DMS53 (cell line): ENCODE data around the gene PFKFB1.
"Not testable (repeated sequence)": the region's sequence is repeated elsewhere in the genome, so short reads cannot be mapped to it uniquely, and the experiment has no call there.

Experiments
- DNase-seq: peaks from one replicate; lab custom pipeline; 2025; lab: John Stamatoyannopoulos, UW

The PFKFB1 gene

DNA sequence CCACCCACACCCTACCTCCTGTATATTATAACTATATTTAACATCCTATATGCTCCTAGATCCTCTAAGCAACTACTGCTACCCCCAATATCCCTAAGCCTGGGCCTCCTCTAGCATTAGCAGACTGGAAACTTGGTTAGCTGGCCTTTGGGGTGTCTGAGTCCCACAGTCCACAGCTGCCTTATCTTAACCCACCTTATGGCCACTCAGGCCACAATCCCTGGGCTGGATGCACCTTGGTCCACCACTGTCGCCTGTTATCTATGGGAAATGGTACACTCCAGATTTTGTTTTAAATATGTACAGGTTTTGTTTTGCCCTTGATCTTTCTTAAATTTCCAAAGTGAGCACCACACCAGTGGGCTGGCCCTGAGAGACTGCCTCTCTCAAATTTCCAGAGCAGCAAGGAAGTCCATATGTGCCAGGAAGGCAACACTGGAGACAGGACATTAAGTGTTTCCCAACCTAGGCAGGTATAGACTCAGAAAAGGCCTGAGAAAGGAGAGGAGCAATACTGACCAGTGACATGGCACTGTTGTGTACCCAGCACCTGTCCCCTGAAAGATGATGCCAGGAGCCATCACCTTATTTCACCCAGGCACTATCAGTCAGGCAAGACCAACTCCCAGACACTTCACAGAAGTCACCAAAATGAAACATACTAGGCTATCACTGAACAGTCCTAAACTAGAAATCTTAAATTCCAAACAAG, 921 bp downstream of the PFKFB1 start:
- DNase-seq, result no peak

DNA sequence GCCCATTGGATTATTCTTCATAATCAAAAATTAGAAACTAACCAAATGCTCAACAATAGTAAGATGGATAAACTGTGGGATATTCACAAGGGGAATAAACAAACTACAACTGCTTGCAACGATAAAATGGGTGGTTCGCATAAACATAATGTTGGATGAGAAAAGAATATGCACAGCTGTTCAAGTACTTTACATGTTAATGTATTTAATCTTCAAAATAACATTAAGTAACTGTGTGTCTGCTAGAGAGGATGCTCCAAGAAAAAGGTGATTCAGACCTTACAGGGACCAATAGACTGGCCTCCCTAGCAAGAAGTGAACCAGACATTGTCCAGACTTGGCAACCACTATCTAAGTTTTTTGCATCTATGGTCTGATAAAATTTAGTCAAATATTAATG, 2.3 kb downstream of the PFKFB1 start:
- DNase-seq, result no peak

DNA sequence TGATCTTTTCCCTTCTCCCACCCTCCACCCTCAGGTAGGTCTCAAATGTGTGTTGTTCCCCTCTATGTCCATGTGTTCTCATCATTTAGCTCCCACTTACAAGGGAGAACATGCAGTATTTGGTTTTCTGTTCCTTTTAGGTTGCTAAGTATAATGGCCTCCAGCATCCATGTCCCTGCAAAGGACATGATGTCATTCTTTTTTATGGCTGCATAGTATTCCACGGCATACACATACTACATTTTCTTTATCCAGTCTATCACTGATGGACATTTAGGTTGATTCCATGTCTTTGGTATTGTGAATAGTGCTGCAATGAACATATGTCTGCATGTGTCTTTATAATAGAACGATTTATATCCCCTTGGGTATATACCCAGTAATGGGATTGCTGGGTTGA, 10.7 kb downstream of the PFKFB1 start:
- DNase-seq, result not testable (repeated sequence)

DNA sequence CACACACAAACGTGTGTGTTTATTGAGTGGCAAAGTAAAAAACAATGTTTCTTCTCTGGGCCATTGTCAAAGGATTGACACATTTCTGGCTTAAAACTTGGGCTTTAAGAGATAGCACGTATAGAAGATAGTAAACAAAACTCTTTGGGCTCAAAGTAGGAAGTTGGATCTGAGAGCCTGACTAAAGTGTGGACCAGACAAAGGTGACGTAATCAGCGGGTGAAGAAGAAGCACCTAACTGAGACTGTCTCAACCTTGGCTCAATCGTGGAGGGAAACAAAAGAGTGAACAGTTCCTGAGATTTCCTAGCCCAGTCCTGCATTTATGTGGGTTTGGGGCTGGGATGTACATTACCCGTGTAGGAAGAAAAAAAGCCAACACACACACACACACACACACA, 13.7 kb downstream of the PFKFB1 start:
- no peak for DNase-seq

DNA sequence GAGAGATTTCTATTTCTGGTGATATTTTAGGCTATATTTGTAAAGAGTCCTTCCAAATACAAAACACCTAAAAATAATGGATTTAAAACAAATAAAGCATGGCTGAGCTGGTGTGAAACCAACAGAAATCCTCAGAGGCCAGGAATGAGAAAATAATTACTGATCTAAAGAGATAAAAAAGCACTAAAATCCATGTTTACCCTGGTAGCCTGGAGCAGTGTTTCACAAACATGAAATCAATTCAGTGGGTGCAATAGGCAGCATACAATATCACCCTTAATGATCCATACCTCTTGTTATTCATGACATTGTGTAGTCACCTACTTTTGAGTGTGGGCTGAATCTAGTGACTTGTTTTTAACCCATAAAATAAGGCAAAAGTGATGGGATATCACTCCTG, 14.6 kb downstream of the PFKFB1 start:
- DNase-seq, result no peak

DNA sequence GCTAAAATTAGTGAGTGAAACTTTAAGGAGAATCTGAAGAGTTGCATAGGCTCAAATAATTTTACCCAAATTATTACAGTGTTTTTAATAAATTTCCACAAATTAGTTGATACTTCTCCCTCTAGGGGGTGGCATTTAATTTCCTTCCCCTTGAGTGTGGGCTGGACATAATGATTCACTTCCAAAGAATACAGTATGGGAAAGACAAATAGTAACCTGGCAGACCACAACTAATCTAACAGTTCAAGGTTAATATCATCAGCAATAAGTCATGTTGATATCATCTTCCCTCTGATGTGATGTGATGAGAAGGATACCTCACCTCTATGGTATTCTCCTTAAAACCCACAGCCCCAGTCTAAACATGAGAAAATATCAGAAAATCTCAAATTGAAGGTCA, 15.5 kb downstream of the PFKFB1 start:
- DNase-seq, result no peak

DNA sequence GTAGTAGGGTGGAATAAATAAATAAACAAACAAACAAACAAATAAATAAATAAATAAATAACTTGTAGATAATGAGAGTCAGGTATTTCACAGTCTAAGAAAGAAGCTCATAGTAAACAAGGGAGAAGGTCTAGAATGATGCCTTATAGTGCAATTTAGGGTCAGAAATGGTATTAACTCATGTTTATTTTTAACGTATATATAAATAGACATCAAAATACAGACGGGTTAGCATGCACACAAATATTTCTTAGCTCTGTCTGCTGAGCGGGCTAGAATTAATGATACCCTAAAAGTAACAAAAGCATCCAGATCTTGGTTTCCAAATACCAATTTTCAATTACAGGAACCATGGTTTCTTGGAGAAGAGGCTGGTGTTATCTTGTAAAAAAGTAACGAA, 16.6 kb downstream of the PFKFB1 start:
- DNase-seq, result no peak

DNA sequence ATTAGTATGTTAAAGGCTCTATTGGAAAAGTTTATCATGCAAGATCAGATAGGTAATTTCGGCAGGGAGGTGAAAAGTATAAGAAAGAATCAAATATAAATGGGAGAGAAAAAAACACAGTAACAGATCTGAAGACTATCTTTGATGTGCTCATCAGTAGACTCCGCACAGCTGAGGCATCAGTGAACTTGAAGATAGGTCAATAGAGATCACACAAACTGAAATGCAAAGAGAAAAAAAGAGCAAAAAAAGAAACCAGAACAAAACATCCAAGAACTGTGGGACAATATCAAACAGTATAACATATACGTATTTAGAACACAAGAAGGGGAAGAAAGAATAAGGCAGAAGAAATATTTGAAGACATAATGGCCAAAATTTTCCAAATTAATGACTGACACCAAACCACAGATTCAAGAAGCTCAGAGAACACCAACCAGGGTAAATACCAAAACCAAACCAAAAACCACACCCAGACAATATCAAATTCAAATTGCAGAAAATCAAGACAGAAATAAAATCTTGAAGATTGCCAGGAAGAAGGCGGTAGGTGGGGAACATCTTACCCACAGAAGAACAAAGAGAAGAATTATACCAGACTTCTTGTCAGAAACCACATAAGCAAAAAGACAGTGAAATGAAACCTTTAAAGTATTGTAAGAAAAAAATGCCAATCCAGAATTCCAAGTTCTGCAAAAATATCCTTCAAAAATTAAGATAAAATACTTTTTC, 29.1 kb downstream of the PFKFB1 start:
- DNase-seq, result no peak

DNA sequence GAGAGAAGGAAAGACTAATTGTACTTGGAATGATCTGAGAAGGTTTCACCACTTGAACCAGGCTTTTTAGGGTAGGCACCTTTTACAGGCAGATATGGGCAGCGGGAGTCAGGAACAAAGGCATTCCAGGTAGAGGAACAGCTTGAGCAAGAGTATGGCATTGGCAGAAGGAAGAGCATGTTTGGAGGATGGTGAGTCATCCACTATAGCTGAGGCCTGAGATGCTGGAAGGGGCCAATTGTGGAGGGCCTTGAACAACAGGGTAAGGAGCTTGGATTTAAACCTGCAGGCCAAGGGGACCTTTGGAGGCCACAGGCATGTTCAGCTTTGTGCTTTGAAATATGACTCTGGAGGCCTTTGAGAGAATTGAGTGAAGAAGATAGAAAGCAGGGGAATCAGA, 32.2 kb downstream of the PFKFB1 start:
- peak; percentile 4 for DNase-seq

DNA sequence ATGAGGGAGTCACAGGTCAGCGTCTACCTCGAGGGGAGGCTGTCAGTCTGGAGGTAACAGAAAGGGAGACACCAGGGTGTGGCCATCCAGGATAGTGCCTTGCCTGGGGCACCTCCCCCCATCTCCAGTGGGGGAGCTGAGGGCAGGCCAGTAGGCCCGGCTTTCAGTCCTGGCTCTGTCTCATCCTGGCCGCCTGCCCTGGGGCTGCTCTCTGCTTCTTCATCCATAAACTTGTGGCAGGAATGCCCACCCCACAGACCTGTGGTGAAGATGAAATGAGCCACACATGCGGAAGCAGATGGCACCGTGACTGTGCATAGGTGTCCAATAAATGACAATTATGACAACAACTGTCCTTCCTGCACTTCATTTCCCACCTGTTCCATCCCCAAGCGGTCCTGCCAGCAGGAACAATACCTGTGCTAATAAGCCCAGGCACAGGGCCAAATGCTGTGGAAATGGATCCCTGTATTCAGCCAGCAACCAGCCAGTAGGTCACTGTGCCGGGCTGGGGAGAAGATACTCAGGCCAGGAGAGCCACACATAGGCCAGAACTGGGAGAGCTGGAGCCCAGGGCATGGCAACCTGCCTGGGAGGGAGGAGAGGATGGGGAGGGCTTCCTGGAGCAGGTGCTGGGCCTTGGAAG, 43.1 kb downstream of the PFKFB1 start:
- peak; percentile 2 for DNase-seq

DNA sequence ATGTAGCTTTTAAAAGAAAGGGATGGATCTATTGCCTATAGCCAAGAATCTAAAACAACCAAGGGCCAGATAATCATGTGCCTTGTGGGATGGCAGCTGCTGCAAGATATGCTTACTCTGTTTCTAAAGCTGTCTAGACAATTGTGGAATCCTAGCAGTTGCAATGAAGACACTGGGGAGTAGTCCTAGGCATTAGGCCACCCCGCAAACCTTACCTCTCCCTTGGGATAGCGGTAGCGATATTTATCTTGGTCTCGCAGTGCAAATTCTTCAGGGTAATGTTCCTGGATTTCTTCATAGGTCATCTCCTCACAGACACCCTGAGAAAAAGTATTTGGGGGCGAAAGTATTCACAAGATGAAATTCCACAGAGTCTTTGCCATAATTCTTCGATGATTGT, 48.8 kb downstream of the PFKFB1 start:
- DNase-seq, result no peak

DNA sequence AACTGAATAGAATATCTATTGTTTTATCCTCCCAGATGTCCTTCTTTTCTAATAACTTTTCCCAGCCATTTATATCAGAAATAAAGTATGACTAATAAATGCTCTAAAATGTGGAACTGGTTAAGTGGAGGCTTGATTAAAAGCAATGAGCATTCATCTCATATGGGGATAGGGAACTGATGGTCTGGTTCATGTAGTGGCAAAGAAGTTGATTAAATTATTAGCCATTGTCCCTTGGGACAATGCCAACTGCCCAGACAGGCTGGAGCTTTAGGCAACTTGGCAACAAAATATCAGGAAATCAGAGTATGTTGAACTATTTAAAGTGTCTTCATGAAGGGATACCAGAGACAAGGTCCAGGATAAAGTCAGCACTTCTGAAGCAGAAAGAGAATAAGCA, 49.2 kb downstream of the PFKFB1 start:
- no peak for DNase-seq

DNA sequence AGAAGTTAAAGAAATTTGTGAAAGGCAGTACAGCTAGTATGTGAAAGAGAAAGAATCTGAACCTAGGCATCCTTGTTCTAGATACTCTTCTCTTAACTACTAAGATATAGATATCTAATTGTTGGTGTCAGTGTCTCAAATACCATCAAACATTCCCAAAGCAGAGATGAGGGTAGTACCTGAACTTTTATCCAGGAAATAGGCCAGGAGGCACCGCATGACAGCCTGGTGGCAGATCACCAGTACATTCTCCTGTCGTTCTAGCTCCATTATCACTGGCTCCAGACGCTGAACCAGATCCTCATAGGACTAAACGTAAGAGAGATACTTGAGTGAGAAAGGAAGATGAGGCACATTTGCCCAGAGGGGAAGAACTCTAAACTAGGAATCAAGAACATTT, 56.6 kb downstream of the PFKFB1 start:
- DNase-seq, result no peak

DNA sequence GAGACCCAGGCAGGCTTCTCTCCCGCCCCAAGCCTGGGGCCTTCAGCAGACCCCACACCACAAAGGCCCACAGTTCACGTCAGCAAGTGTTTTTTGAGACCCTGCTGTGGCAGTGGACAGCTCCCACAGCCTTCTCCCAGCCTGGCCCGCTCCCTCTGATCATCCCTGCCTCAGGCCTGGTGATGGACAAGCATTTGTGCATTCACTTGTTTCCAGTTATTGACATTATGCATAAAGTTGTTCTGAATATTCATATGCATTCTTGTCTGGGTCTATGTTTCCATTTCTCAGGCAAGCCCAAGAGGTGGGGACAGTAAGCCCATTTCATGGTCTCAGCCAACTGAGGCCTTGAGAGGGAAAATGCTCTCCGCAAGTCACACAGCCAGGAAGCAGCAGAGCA, 58.7 kb downstream of the PFKFB1 start:
- no peak for DNase-seq

DNA sequence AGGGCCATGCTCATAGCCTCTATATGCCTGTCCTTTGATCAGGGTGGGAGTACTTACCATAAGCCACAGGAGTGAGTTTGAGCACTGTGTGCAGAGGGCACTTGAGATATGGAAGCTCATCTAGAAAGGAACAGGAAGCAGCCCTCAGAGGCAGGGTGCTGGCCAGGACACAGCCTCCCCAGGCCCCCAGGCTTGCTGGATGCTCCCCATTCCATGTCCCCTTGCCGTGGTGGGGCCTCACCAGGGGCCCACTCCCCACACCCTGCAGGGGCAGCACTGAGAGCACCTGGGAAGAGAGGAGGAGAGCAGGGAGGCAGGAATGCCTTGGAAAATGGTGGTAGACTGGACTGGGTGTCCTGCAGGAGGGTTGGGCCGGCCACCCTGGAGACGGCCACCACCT, 59.1 kb downstream of the PFKFB1 start:
- DNase-seq, result no peak

DNA sequence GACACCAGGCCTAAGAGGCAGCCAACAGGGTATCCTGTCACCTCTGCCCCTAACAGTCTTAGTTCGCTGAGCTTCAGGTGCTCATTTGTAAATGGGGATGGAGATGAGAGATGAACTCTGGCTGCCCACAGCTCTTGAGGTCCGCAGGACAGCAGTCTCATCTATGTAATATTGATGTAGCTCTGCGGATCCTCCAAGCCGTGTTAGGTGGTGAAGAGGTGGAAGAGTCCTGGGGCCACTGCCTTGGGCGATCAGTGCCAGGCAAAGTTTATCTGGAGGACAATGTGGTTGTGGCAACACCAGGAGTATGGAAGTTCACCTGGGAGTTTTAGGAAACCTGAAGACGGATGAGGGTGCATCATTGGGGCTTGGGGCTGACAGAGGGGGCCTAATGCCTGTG, 59.9 kb downstream of the PFKFB1 start:
- DNase-seq, result no peak

DNA sequence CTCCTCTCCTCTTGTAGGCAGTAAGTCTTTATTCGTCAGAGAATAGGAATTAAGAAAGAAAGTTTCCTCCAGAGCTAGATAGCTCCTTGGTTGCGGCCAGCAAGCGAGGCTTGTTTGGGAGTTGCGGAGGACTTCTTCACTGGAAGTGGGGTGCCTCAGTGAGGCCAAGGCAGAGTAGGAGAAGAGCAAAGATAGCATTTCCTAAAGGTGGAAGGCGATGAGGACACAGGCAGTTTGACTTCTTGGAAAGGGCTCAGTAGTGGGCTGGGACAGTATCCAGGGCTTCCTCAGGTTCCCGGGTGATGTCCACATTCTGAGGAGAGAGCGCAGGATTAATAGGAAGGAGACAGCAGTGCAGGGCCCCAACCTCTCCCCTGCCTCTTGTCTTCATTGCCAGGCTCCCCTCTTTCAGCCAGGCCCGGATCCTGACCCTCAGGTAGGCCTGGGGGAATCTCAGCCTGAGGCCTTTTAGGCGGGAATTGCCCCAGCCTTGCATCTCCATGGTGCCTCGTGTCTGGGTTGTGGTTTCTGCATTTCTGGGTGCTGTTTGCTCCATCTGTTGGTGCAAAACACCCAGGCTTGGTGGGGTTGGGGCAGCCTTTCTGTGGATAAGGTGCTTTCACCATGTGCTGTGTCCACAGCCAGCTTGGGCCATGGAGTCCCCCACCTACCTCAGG, 60.7 kb downstream of the PFKFB1 start:
- DNase-seq, result no peak

DNA sequence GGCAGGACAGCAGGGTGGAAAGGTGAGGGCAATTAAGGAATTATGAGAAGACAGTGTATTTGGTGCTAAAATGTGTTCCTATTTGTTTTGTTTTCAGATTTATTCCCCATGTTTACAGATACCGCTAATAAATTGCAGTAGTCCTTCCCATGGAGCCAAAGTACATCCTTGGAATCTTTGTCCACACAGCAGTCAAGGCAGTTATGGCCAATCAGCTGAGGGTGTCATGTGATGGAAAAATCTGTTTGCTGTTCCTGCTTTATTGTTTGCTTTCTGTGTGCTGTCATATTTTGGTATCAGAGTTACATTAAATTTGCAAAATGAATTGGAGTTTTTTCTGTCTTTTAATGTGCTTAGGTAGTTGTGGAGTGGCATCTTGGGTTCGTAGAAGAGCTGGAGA, 62.9 kb downstream of the PFKFB1 start:
- no peak for DNase-seq

DNA sequence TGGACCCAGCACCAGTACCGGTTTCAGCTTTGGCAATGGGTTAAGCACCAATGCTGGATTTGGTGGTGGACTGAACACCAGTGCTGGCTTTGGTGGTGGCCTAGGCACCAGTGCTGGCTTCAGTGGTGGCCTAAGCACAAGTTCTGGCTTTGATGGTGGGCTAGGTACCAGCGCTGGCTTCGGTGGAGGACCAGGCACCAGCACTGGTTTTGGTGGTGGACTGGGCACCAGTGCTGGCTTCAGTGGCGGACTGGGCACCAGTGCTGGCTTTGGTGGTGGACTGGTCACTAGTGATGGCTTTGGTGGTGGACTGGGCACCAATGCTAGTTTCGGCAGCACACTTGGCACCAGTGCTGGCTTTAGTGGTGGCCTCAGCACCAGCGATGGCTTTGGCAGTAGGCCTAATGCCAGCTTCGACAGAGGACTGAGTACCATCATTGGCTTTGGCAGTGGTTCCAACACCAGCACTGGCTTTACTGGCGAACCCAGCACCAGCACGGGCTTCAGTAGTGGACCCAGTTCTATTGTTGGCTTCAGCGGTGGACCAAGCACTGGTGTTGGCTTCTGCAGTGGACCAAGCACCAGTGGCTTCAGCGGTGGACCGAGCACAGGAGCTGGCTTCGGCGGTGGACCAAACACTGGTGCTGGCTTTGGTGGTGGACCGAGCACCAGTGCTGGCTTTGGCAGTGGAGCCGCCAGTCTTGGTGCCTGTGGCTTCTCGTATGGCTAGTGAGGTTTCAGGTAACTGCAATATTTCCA, 63.5 kb downstream of the PFKFB1 start:
- no peak for DNase-seq

DNA sequence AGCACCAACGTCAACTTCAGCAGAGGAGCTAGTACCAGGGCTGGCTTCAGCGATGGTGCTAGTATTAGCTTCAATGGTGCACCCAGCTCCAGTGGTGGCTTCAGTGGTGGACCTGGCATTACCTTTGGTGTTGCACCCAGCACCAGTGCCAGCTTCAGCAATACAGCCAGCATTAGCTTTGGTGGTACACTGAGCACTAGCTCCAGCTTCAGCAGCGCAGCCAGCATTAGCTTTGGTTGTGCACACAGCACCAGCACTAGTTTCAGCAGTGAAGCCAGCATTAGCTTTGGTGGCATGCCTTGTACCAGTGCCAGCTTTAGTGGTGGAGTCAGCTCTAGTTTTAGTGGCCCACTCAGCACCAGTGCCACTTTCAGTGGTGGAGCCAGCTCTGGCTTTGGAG, 65.1 kb downstream of the PFKFB1 start:
- no peak for DNase-seq

DNA sequence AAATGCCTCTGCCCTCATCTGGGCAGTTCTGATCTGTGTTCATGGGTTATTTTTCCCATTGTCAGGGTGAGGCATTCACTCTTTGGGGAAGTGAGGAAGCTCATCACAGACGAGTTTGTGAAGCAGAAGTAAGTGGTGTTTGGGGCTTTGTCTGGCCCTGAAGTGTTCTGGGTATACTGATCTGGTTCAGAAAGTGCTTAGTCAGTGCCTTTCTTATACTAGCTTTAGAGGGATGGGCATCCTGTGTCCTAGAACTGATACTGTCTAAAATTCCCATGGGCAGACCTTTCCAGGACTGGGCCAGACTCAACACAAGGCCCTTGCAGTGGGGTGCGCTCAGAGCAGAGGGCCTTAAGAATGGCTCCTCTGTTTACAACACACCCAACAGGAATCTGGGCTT, 67.0 kb downstream of the PFKFB1 start:
- no peak for DNase-seq

DNA sequence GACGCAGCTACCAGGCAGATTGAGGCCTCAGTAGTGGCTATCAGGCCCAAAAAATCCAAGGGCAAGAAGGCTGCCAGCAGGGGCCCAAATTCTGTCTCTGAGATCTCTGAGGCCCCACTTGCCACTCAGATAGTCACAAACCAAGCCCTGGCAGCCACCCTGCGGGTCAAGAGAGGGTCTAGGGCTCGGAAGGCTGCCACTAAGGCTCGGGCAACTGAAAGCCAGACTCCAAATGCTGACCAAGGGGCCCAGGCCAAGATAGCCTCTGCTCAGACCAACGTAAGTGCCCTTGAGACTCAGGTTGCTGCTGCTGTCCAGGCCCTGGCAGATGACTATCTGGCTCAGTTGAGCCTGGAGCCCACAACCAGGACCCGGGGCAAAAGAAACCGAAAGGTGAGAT, 70.6 kb downstream of the PFKFB1 start:
- DNase-seq, result no peak
